Body of pancreas (tissue), 4 donors: ENCODE results near the gene UBR3. TPM values are rescaled to one million over a fixed set of nuclear protein-coding genes. Genes with fewer than 3 reads are reported as not detected.

Source experiments
- ATAC-seq: fragments of 150-250 bp; one replicate; pipeline ENCODE4 v1.9.1; 2016
- DNase-seq, 4 donors: peaks; one replicate each; pipeline ENCODE4 v3.0.0-alpha.2; 2019
- H3K27ac ChIP-seq, 4 donors: fragments of 200-600 bp; sonication (generic); 1 replicate in 3 of 4; 2 replicates in 1 of 4; pipeline versions ENCODE4 v1.5.1 to v1.6.1; 2016 to 2019; ENCODE audit warnings: mild to moderate bottlenecking in 1 of 4, mixed read lengths in 1 of 4, moderate library complexity in 1 of 4
- H3K27me3 ChIP-seq, 2 donors: fragments of 200-600 bp; sonication (generic); one replicate each; pipeline ENCODE4 v1.6.0; 2016; ENCODE audit warnings: mild to moderate bottlenecking in 1 of 2
- H3K36me3 ChIP-seq, 2 donors: fragments of 200-600 bp; sonication (generic); replicated peaks in 1 of 2; 2 replicates each; pipeline ENCODE4 v1.5.1; 2016; ENCODE audit warnings: low read depth in 2 of 2; ENCODE audit not compliant: insufficient read depth in 1 of 2
- H3K4me1 ChIP-seq: fragments of 200-600 bp; sonication (generic); one replicate; pipeline ENCODE4 v1.6.0; 2016
- H3K4me3 ChIP-seq, 2 donors: fragments of 200-600 bp; sonication (generic); 1 replicate in 1 of 2; 2 replicates in 1 of 2; pipeline ENCODE4 v1.5.1; 2016 to 2019
- H3K9me3 ChIP-seq, 3 donors: fragments of 200-600 bp; sonication (generic); 1 replicate in 2 of 3; 2 replicates in 1 of 3; pipeline ENCODE4 v1.5.1; 2016
- CTCF ChIP-seq, 7 experiments: fragments of 450-650 bp in 4 of 7; fragments of 200-600 bp in 3 of 7; sonication (generic) in 3 of 7; IDR thresholded peaks; one replicate each; pipeline ENCODE4 v1.5.1; 2016 to 2019; ENCODE audit warnings: antibody characterized with exemption in 7 of 7
- POLR2A ChIP-seq, 3 donors: fragments of 450-650 bp; IDR thresholded peaks; one replicate each; pipeline ENCODE4 v1.6.1; 2016; ENCODE audit warnings: antibody characterized with exemption in 3 of 3, mild to moderate bottlenecking in 2 of 3
- WGBS, 2 donors: methylation state at CpG; one replicate each; pipeline ENCODE4 v1.1.5; 2017; 5-methylcytosine and 5-hydroxymethylcytosine counted together
- intact Hi-C: fragments of 100-400 bp; cut with DNase I; formaldehyde crosslinking; loops from one replicate; pipeline ENCODE4 v1.15.1; 2023
- total RNA-seq, 2 donors: library from RNA; depleted of rRNA; stranded (reverse); fragments of >200 nt; gene quantifications; one replicate each; pipeline ENCODE4 v1.1.0, GENCODE V29; 2016

Gene UBR3
- total RNA-seq, 2 donors from 2014 or later, result 30.1 to 52.1 TPM

DNA sequence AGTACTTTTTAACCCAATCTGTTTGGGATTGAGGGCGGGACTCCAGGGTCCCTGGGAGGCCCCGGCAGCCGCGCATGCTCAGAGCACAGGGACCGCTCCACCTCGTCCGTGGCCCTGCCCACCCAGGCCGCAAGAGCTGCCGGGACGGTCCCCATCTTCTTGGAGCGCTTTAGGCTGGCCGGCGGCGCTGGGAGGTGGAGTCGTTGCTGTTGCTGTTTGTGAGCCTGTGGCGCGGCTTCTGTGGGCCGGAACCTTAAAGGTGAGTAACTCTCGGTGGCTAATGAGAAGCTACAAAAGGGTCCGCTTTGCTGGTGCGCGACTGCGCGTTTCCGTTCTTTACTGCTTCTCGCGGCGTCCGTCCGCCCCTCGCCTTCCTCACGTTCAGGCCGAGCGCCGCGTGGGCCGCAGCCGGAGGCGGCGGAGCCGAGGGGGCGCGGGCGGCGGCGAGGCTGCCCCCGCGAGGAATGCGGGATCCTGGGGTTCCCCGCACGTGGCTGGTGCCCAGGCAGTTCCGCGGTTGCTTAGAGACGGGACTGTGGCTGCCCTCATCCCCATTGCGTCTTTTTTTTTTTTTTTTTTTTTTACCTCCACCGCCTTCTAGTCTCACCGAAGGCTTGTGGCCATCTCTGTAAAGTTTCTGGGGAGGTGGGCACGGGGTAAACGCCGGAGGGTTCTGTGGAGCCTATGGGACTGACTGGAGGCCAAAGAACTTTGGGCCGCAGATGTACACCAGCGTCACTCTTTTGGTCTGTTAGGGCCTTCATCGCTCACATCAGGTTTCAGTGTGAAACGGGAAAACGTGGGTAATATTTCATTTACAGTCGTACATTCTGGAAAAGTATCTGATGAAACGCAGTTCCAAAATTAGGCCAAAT lies 28.3 kb upstream of the UBR3 start, which contains the start of gene SSB:
TSS of gene SSB (plus strand) at position 154 of the 875 bp plus-strand sequence. CDS start 2,090 bp downstream, outside the sequence.
- DNase-seq (peak; percentile 88 to 94 (median 94)), ATAC-seq (peak; percentile 98)
- peak within 1 kb of the TSS; percentile 66 to 91 (median 74) for H3K27ac ChIP-seq
- peaks cover 0 to 1% of the 10 kb centered on the region in 2 donors for H3K36me3 ChIP-seq
- intact Hi-C loops, result no loop called here
- TF ChIP-seq POLR2A (IDR thresholded peaks at IDR 0.05) (peak; percentile 48 to 77 (median 76)), CTCF (IDR thresholded peaks at IDR 0.05) (no peak)
- WGBS, 2 donors, result 0% methylated on average over 29 to 67 of the region's 67 CpGs
- peaks cover 12% of the 10 kb centered on the region for H3K4me1 ChIP-seq
- peak within 1 kb of the TSS; percentile 83 for H3K4me3 ChIP-seq
- no peaks in the 10 kb centered on the region for H3K27me3 ChIP-seq
- no peaks in the 10 kb centered on the region for H3K9me3 ChIP-seq

DNA sequence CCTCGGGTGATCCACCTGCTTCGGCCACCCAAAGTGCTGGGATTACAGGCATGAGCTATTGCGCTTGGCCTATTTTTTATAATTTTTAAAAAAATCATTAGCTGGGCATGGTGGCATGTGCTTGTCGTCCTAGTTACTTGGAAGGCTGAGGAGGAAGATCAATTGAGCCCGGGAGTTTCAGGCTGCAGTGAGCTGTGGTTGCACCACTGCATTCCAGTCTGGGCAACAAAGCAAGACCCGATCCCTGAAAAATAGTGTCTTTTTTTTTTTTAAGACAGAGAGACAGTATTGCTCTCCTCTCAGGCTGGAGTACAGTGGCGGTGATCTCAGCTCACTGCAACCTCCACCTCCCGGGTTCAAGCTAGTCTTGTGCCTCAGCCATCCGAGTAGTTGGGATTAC lies 23.8 kb upstream of the UBR3 start:
- H3K36me3 ChIP-seq, result peaks cover 0 to 21% of the 10 kb centered on the region in 2 donors
- no peak overlapping the region for H3K4me3 ChIP-seq
- ATAC-seq (no peak), DNase-seq (no peak)
- no peaks in the 10 kb centered on the region for H3K27me3 ChIP-seq
- 91 to 93% methylated on average over 9 of the region's 9 CpGs for WGBS, 2 donors
- no peak overlapping the region for H3K27ac ChIP-seq
- H3K4me1 ChIP-seq, result peaks cover 12% of the 10 kb centered on the region
- H3K9me3 ChIP-seq, result no peaks in the 10 kb centered on the region
- intact Hi-C loops, result no loop called here
- TF ChIP-seq CTCF (IDR thresholded peaks at IDR 0.05) (no peak), POLR2A (IDR thresholded peaks at IDR 0.05) (no peak)

DNA sequence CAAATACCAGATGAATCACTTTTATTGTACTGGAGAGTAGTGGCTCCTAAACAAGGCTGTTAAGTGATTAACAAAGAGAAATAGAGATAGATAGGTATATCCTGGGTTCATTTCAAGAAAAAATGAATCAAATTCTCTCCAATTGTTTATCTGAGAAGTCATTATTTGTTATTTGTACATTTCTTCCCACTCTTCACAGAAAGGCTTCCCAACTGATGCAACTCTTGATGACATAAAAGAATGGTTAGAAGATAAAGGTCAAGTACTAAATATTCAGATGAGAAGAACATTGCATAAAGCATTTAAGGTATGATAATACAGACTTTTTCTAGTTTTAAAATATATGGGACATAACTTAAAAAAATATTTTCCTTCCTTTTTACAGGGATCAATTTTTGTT lies 20.7 kb upstream of the UBR3 start:
- TF ChIP-seq CTCF (IDR thresholded peaks at IDR 0.05) (no peak), POLR2A (IDR thresholded peaks at IDR 0.05) (no peak)
- H3K4me3 ChIP-seq, result no peak overlapping the region
- ATAC-seq (no peak), DNase-seq (no peak)
- intact Hi-C loops, result no loop called here
- H3K9me3 ChIP-seq, result no peaks in the 10 kb centered on the region
- no peak overlapping the region for H3K27ac ChIP-seq
- H3K27me3 ChIP-seq, result no peaks in the 10 kb centered on the region
- peaks cover 5 to 29% of the 10 kb centered on the region in 2 donors for H3K36me3 ChIP-seq
- H3K4me1 ChIP-seq, result no peaks in the 10 kb centered on the region

DNA sequence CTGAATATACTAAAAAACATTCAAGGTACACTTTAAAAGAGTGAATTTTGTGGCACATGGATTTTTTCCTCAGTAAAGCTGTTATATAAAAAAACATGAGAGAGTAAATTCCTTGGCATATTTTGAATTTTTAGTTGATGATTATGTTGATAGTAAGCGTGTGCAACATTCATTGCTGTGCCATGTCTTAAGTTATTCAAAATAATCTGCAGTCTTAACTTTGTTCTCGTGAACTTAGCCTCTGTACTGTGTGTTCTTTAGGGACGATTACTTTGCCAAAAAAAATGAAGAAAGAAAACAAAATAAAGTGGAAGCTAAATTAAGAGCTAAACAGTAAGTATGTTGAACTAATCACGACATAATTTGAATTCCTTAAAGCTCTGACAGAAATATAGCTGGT lies 19.0 kb upstream of the UBR3 start:
- H3K36me3 ChIP-seq, result peaks cover 5 to 32% of the 10 kb centered on the region in 2 donors
- H3K27ac ChIP-seq, result no peak overlapping the region
- TF ChIP-seq POLR2A (IDR thresholded peaks at IDR 0.05) (no peak), CTCF (IDR thresholded peaks at IDR 0.05) (no peak)
- no peaks in the 10 kb centered on the region for H3K4me1 ChIP-seq
- H3K4me3 ChIP-seq, result no peak overlapping the region
- WGBS, 2 donors, result 73 to 83% methylated on average over 4 of the region's 4 CpGs
- intact Hi-C loops, result no loop called here
- no peak for DNase-seq
- ATAC-seq, result no peak
- H3K9me3 ChIP-seq, result no peaks in the 10 kb centered on the region
- no peaks in the 10 kb centered on the region for H3K27me3 ChIP-seq
